ENCODE measurements around the gene TP73. TPM values are rescaled to one million over a fixed set of nuclear protein-coding genes. Genes with fewer than 3 reads are reported as not detected.

TP73 gene
- total RNA-seq, 1 donor from 2014 or later: not detected

DNA sequence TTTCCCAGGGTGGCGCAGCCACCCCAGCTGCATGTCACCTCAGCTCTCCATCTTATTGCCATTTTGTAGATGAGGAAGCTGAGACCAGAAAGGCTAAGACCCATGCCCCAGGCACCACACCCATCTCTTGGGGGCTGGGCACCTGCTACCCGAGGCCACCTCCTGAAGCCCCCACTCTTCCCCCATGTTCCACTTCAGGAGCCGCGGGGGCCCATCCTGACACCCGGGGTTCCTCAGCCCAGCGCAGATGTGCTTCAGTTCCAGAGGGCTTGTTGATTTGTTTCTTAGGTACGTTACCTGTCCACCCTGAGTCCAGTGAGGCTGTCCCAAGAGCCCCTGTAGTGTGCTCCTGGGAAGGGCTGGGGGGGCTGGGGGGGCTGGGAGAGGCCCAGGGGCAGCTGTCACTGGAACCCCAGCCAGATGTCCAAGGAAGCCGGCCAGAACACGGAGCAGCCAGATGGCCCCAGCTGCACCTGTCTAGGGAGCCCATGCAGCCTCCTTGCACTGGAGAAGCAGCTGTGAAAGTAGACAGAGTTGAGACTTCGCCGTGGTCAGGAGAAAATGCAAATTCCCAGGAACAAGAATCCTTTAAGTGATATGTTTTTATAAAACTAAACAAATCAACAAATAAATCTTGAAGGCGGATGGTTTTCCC lies 82.8 kb downstream of the TP73 start:
- Mint-ChIP-seq H3K36me3 (ENCODE audit: low read depth, unreplicated experiment) (peaks cover 4% of the 10 kb centered on the region), H3K27me3 (ENCODE audit: unreplicated experiment) (peaks cover 9% of the 10 kb centered on the region), H3K9me3 (ENCODE audit: unreplicated experiment) (no peaks in the 10 kb centered on the region), H3K4me1 (ENCODE audit: unreplicated experiment) (no peaks in the 10 kb centered on the region), H3K4me3 (ENCODE audit: unreplicated experiment) (no peak overlapping the region), H3K27ac (ENCODE audit: unreplicated experiment) (no peak overlapping the region)
- no peak for DNase-seq (ENCODE audit: low spot score)
- TF ChIP-seq, protein P1, sequence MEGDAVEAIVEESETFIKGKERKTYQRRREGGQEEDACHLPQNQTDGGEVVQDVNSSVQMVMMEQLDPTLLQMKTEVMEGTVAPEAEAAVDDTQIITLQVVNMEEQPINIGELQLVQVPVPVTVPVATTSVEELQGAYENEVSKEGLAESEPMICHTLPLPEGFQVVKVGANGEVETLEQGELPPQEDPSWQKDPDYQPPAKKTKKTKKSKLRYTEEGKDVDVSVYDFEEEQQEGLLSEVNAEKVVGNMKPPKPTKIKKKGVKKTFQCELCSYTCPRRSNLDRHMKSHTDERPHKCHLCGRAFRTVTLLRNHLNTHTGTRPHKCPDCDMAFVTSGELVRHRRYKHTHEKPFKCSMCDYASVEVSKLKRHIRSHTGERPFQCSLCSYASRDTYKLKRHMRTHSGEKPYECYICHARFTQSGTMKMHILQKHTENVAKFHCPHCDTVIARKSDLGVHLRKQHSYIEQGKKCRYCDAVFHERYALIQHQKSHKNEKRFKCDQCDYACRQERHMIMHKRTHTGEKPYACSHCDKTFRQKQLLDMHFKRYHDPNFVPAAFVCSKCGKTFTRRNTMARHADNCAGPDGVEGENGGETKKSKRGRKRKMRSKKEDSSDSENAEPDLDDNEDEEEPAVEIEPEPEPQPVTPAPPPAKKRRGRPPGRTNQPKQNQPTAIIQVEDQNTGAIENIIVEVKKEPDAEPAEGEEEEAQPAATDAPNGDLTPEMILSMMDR (IDR thresholded peaks at IDR 0.05; ENCODE audit: unreplicated experiment): no peak

DNA sequence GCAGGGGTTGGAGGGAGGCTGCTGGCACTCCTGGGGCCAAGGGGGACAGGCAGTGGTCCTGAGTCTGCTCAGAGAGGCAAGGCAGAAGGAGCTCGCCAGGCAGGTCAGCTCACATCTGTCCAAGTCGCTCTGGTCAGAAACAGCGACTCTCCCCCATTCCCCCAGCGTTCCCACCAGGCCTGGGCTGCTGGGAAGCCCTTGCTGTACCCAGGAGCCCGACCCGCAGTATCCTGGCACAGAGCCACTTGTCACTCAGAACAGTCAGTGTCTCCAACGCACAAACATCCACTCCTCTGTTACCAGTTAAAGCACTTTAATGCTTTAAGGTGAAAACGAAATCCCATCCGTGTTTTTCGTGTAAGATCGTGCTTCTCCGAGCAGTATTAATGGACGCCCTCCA lies 83.4 kb downstream of the TP73 start:
- Mint-ChIP-seq H3K27me3 (ENCODE audit: unreplicated experiment) (peaks cover 9% of the 10 kb centered on the region), H3K27ac (ENCODE audit: unreplicated experiment) (no peak overlapping the region), H3K36me3 (ENCODE audit: low read depth, unreplicated experiment) (peaks cover 4% of the 10 kb centered on the region), H3K4me1 (ENCODE audit: unreplicated experiment) (no peaks in the 10 kb centered on the region), H3K4me3 (ENCODE audit: unreplicated experiment) (no peak overlapping the region), H3K9me3 (ENCODE audit: unreplicated experiment) (no peaks in the 10 kb centered on the region)
- TF ChIP-seq, protein P1 (IDR thresholded peaks at IDR 0.05; ENCODE audit: unreplicated experiment): no peak
- no peak for DNase-seq (ENCODE audit: low spot score)

DNA sequence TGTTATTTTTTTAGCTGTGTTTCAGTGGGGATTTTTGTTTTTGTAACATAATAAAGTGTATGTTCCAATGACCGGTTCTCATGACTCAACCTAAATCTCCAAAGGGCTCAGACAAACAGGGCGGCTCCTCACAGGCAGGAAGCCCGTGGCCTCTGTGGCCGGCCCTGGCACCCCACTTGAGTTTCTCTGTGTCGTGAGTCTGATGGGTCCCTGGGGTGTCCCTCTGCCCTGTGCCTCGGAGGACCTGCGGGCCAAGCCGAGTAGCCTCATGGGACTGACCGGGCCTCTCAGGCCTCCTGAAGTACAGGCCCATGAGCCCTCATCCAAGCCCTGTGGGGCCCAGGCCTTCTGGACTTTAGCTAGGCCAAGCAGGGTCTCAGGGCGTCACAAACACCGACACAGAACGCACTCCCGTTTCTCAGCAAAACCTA lies 83.8 kb downstream of the TP73 start:
- Mint-ChIP-seq H3K9me3 (ENCODE audit: unreplicated experiment) (no peaks in the 10 kb centered on the region), H3K4me1 (ENCODE audit: unreplicated experiment) (no peaks in the 10 kb centered on the region), H3K4me3 (ENCODE audit: unreplicated experiment) (no peak overlapping the region), H3K27me3 (ENCODE audit: unreplicated experiment) (peaks cover 4% of the 10 kb centered on the region), H3K36me3 (ENCODE audit: low read depth, unreplicated experiment) (peaks cover 4% of the 10 kb centered on the region), H3K27ac (ENCODE audit: unreplicated experiment) (no peak overlapping the region)
- no peak for DNase-seq (ENCODE audit: low spot score)
- TF ChIP-seq, protein P1 (IDR thresholded peaks at IDR 0.05; ENCODE audit: unreplicated experiment): no peak

DNA sequence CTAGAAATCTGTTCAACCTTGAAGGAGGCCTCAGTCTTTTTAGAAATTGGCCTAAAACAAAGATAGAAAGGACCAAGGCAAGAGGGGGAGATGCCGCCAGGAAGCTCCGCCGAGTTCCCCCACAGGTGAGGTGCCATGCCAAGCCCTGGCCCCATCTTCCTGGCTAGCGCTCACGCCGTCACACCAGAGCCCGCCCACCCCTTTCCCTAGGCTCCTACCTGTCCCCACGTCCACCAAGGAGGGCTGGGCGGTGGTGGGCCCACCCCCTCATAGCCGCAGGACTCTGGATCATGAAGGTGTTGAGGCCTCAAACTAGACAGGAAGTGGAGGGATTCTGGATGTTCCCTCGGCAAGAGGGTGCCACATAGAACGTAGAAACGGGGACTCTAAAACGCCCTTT lies 84.4 kb downstream of the TP73 start:
- no peak for DNase-seq (ENCODE audit: low spot score)
- H3K9me3 Mint-ChIP-seq (ENCODE audit: unreplicated experiment): no peaks in the 10 kb centered on the region
- TF ChIP-seq, protein P1 (IDR thresholded peaks at IDR 0.05; ENCODE audit: unreplicated experiment): no peak
- H3K27ac Mint-ChIP-seq (ENCODE audit: unreplicated experiment): no peak overlapping the region
- H3K4me1 Mint-ChIP-seq (ENCODE audit: unreplicated experiment): peaks cover 2% of the 10 kb centered on the region
- peaks cover 8% of the 10 kb centered on the region for H3K36me3 Mint-ChIP-seq (ENCODE audit: low read depth, unreplicated experiment)
- no peak overlapping the region for H3K4me3 Mint-ChIP-seq (ENCODE audit: unreplicated experiment)
- peaks cover 3% of the 10 kb centered on the region for H3K27me3 Mint-ChIP-seq (ENCODE audit: unreplicated experiment)

DNA sequence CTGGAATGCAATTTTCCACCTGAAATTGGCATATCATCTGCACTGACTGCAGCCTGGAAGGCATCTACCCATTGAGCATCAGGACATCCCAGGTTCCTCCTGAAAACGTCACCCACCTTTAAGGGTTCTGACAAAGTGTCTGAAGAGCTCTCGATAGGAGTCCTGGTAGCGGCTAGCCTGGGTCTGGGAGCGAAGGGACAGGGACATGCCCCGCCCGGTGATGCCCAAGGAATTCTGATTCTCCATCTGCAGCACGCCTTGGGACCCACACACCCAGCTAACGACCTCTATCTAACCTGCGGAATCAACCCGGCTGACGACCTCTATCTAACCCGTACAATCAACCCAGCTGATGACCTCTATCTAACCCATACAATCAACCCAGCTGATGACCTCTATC lies 86.6 kb downstream of the TP73 start:
- TF ChIP-seq, protein P1 (IDR thresholded peaks at IDR 0.05; ENCODE audit: unreplicated experiment): no peak
- H3K4me1 Mint-ChIP-seq (ENCODE audit: unreplicated experiment): peaks cover 2% of the 10 kb centered on the region
- H3K27ac Mint-ChIP-seq (ENCODE audit: unreplicated experiment): no peak overlapping the region
- no peaks in the 10 kb centered on the region for H3K9me3 Mint-ChIP-seq (ENCODE audit: unreplicated experiment)
- no peaks in the 10 kb centered on the region for H3K27me3 Mint-ChIP-seq (ENCODE audit: unreplicated experiment)
- H3K4me3 Mint-ChIP-seq (ENCODE audit: unreplicated experiment): no peak overlapping the region
- peaks cover 10% of the 10 kb centered on the region for H3K36me3 Mint-ChIP-seq (ENCODE audit: low read depth, unreplicated experiment)
- DNase-seq (ENCODE audit: low spot score): no peak

All from endothelial cell (in vitro differentiated cells).